ENCODE data around the gene SLX4IP.

- TF ChIP-seq RAD21 (IDR thresholded peaks at IDR 0.05; ENCODE audit: low read depth) = no peak
- no peak for TF ChIP-seq SP1 (IDR thresholded peaks at IDR 0.05; ENCODE audit: low read depth)
- no peak for TF ChIP-seq CTCF (IDR thresholded peaks at IDR 0.05 in 2 of 3, conservative IDR thresholded peaks at IDR 0.05 in 1 of 3; ENCODE audit: borderline replicate concordance in 1 of 3, insufficient read depth in 1 of 3, low read depth in 2 of 3, low read length in 2 of 3)
These were observed 241.4 kb downstream of the SLX4IP start for GRCh38 chr20:10676518-10676917.

All from HCT116 (cell line).